HepG2 (cell line): ENCODE measurements around the gene RHOT2. TPM values are rescaled to one million over a fixed set of nuclear protein-coding genes. Genes with fewer than 3 reads are reported as not detected.

Source experiments
- CHCHD3 ChIP-seq: sonication (generic); formaldehyde crosslinking; IDR thresholded peaks from 2 replicates; pipeline ENCODE4 v1.8.0; 2022; ENCODE audit warnings: mild to moderate bottlenecking, missing genetic modification reagents, moderate library complexity
- GATAD1 ChIP-seq: IDR thresholded peaks from 2 replicates; pipeline ENCODE4 v1.6.1; 2016; ENCODE audit warnings: missing genetic modification reagents, missing compliant biosample characterization
- HDAC2 ChIP-seq: sonication (generic); formaldehyde crosslinking; IDR thresholded peaks from 2 replicates; pipeline ENCODE4 v1.4.0; 2020; ENCODE audit warnings: missing genetic modification reagents
- KDM5B ChIP-seq: sonication (generic); formaldehyde crosslinking; IDR thresholded peaks from 2 replicates; pipeline ENCODE4 v1.4.0; 2020; ENCODE audit warnings: missing genetic modification reagents, mild to moderate bottlenecking, borderline replicate concordance
- MLXIP ChIP-seq: sonication (generic); formaldehyde crosslinking; IDR thresholded peaks from 2 replicates; pipeline ENCODE4 v1.9.0; 2021; ENCODE audit warnings: missing genetic modification reagents, borderline replicate concordance
- NR3C1 ChIP-seq: sonication (generic); formaldehyde crosslinking; IDR thresholded peaks from 2 replicates; pipeline ENCODE4 v1.4.0; 2020; ENCODE audit warnings: missing genetic modification reagents
- SIN3A ChIP-seq: IDR thresholded peaks from 2 replicates; pipeline ENCODE4 v1.6.1; 2011; ENCODE audit warnings: low read depth, mild to moderate bottlenecking, control low read depth, low read length, borderline replicate concordance
- STAG1 ChIP-seq: sonication (generic); formaldehyde crosslinking; IDR thresholded peaks from 2 replicates; pipeline ENCODE4 v1.4.0; 2020; ENCODE audit warnings: missing genetic modification reagents
- TAF1 ChIP-seq: sonication (generic); formaldehyde crosslinking; IDR thresholded peaks from 2 replicates; pipeline ENCODE4 v1.4.0; 2020; ENCODE audit warnings: missing genetic modification reagents
- THAP11 ChIP-seq: IDR thresholded peaks from 2 replicates; pipeline ENCODE4 v1.6.1; 2016; ENCODE audit warnings: missing biosample characterization, missing genetic modification reagents
- ZFYVE20 ChIP-seq: sonication (generic); formaldehyde crosslinking; IDR thresholded peaks from 2 replicates; pipeline ENCODE4 v1.8.0; 2023; ENCODE audit warnings: low read depth, mild to moderate bottlenecking, moderate library complexity, missing genetic modification reagents, borderline replicate concordance
- ZNF678 ChIP-seq: sonication (generic); formaldehyde crosslinking; IDR thresholded peaks from 2 replicates; pipeline ENCODE4 v1.4.0; 2020; ENCODE audit warnings: mild to moderate bottlenecking, missing genetic modification reagents
- ZNF709 ChIP-seq: sonication (generic); formaldehyde crosslinking; IDR thresholded peaks from 2 replicates; pipeline ENCODE4 v1.5.0; 2020; ENCODE audit warnings: mild to moderate bottlenecking, missing genetic modification reagents
- ZNF724P ChIP-seq: sonication (generic); formaldehyde crosslinking; IDR thresholded peaks from 2 replicates; pipeline ENCODE4 v1.8.0; 2022; ENCODE audit warnings: missing genetic modification reagents, borderline replicate concordance
- polyA plus RNA-seq, 8 experiments: library from polyadenylated mRNA; depleted of rRNA in 3 of 8; stranded (reverse) in 7 of 8; unstranded in 1 of 8; fragments of >200 nt; fragmentation: Illumina TruSeq in 4 of 8; extraction: Trizol in 4 of 8; gene quantifications; 2 replicates each; pipeline versions ENCODE4 v1.2.1 to v1.2.3, GENCODE V29; 2011 to 2016; ENCODE audit warnings: low read depth in 4 of 8, missing spikeins in 1 of 8, mixed read lengths in 1 of 8; ENCODE audit not compliant: insufficient read depth in 1 of 8
- total RNA-seq, 5 experiments: library from RNA; depleted of rRNA; stranded (reverse); fragments of >200 nt; fragmentation: Illumina TruSeq; extraction: Trizol; gene quantifications; 2 replicates each; pipeline ENCODE4 v1.2.3, GENCODE V29; 2016; ENCODE audit warnings: low read depth in 1 of 5
- TF ChIP-seq, protein P1 (sequence below): sonication (generic); formaldehyde crosslinking; IDR thresholded peaks from 2 replicates; pipeline ENCODE4 v1.9.0; 2022; ENCODE audit warnings: missing genetic modification reagents, mild to moderate bottlenecking, borderline replicate concordance
- TF ChIP-seq, protein P2 (sequence below): sonication (generic); formaldehyde crosslinking; IDR thresholded peaks from 2 replicates; pipeline ENCODE4 v1.4.0; 2020; ENCODE audit warnings: missing genetic modification reagents, borderline replicate concordance
- TF ChIP-seq, protein P3 (sequence below): IDR thresholded peaks from 2 replicates; pipeline ENCODE4 v1.6.1; 2016; ENCODE audit warnings: control low read depth

RHOT2 gene
- total and polyA plus RNA-seq, 2 of the 13 experiments (the other 11 are each of a cell fraction or from before 2014, with no cell fraction given) = 63.6 to 76.9 TPM

DNA sequence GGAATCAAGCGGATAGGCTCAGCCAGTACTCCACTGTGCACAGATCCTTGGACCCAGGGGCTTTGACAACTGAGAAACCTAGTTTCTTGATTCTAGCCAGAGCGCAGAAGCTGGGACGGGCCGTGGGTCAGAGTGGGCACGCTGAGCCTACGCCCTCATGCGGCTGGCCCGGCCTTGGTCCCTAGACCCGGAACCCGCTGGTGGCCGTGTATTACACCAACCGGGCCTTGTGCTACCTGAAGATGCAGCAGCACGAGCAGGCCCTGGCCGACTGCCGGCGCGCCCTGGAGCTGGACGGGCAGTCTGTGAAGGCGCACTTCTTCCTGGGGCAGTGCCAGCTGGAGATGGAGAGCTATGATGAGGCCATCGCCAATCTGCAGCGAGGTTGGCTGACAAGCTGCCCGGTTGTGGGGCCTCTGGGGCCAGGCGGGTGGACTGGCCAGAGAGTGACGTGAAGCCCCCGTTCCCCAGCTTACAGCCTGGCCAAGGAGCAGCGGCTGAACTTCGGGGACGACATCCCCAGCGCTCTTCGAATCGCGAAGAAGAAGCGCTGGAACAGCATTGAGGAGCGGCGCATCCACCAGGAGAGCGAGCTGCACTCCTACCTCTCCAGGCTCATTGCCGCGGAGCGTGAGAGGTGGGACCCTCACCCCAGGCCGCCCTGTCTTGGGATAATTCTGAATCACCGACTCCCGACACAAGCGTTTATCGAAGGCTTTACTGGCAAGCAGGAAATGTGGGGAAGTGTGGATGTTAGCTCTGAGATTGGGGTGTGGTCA, 13.2 kb downstream of the RHOT2 start (continued):
- TF ChIP-seq ZNF724P (CRISPR knock-in tag) (0 out of 2 replicates have a peak, but pooled peaks have one; percentile 16), KDM5B (CRISPR knock-in tag) (peak; percentile 51; the same call in 1 of the 2 replicates), ZNF709 (CRISPR knock-in tag) (0 out of 2 replicates have a peak, but pooled peaks have one; percentile 5), SIN3A (peak; percentile 35; the same call in 1 of the 2 replicates), CHCHD3 (CRISPR knock-in tag) (0 out of 2 replicates have a peak, but pooled peaks have one; percentile 20), ZFYVE20 (no peak), THAP11 (0 out of 2 replicates have a peak, but pooled peaks have one; percentile 16), MLXIP (CRISPR knock-in tag) (no peak), HDAC2 (CRISPR knock-in tag) (peak; percentile 25; the same call in 1 of the 2 replicates), NR3C1 (CRISPR knock-in tag) (no peak), STAG1 (peak; percentile 48), ZNF678 (no peak), GATAD1 (CRISPR knock-in tag) (peak; percentile 45; the same call in 1 of the 2 replicates), TAF1 (CRISPR knock-in tag) (no peak)
- TF ChIP-seq, protein P1, sequence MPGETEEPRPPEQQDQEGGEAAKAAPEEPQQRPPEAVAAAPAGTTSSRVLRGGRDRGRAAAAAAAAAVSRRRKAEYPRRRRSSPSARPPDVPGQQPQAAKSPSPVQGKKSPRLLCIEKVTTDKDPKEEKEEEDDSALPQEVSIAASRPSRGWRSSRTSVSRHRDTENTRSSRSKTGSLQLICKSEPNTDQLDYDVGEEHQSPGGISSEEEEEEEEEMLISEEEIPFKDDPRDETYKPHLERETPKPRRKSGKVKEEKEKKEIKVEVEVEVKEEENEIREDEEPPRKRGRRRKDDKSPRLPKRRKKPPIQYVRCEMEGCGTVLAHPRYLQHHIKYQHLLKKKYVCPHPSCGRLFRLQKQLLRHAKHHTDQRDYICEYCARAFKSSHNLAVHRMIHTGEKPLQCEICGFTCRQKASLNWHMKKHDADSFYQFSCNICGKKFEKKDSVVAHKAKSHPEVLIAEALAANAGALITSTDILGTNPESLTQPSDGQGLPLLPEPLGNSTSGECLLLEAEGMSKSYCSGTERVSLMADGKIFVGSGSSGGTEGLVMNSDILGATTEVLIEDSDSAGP (CRISPR knock-in tag) = peak; percentile 70; the same call in 1 of the 2 replicates
- TF ChIP-seq, protein P2, sequence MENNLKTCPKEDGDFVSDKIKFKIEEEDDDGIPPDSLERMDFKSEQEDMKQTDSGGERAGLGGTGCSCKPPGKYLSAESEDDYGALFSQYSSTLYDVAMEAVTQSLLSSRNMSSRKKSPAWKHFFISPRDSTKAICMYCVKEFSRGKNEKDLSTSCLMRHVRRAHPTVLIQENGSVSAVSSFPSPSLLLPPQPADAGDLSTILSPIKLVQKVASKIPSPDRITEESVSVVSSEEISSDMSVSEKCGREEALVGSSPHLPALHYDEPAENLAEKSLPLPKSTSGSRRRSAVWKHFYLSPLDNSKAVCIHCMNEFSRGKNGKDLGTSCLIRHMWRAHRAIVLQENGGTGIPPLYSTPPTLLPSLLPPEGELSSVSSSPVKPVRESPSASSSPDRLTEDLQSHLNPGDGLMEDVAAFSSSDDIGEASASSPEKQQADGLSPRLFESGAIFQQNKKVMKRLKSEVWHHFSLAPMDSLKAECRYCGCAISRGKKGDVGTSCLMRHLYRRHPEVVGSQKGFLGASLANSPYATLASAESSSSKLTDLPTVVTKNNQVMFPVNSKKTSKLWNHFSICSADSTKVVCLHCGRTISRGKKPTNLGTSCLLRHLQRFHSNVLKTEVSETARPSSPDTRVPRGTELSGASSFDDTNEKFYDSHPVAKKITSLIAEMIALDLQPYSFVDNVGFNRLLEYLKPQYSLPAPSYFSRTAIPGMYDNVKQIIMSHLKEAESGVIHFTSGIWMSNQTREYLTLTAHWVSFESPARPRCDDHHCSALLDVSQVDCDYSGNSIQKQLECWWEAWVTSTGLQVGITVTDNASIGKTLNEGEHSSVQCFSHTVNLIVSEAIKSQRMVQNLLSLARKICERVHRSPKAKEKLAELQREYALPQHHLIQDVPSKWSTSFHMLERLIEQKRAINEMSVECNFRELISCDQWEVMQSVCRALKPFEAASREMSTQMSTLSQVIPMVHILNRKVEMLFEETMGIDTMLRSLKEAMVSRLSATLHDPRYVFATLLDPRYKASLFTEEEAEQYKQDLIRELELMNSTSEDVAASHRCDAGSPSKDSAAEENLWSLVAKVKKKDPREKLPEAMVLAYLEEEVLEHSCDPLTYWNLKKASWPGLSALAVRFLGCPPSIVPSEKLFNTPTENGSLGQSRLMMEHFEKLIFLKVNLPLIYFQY (CRISPR knock-in tag) = peak; percentile 97
- TF ChIP-seq, protein P3, sequence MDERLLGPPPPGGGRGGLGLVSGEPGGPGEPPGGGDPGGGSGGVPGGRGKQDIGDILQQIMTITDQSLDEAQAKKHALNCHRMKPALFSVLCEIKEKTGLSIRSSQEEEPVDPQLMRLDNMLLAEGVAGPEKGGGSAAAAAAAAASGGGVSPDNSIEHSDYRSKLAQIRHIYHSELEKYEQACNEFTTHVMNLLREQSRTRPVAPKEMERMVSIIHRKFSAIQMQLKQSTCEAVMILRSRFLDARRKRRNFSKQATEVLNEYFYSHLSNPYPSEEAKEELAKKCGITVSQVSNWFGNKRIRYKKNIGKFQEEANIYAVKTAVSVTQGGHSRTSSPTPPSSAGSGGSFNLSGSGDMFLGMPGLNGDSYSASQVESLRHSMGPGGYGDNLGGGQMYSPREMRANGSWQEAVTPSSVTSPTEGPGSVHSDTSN (CRISPR knock-in tag) = no peak
